Keratinocyte (primary cell): Measurements from ENCODE around the gene ATXN2L.

Source experiments
- CTCF ChIP-seq, 3 experiments: IDR thresholded peaks in 1 of 3; conservative IDR thresholded peaks in 1 of 3; optimal IDR thresholded peaks in 1 of 3; 2 replicates in 2 of 3; 3 replicates in 1 of 3; pipeline versions ENCODE3 to v1.5.1; 2011; ENCODE audit warnings: low read length in 3 of 3, mild to moderate bottlenecking in 3 of 3, moderate library complexity in 2 of 3, control low read depth in 1 of 3, inconsistent platforms in 1 of 3; ENCODE audit not compliant: insufficient read depth in 2 of 3; ENCODE audit errors: extremely low read depth in 1 of 3
- EZH2 ChIP-seq: IDR thresholded peaks from one replicate; pipeline ENCODE4 v1.6.1; 2012; ENCODE audit warnings: inconsistent platforms, mild to moderate bottlenecking, low read length, moderate library complexity

DNA sequence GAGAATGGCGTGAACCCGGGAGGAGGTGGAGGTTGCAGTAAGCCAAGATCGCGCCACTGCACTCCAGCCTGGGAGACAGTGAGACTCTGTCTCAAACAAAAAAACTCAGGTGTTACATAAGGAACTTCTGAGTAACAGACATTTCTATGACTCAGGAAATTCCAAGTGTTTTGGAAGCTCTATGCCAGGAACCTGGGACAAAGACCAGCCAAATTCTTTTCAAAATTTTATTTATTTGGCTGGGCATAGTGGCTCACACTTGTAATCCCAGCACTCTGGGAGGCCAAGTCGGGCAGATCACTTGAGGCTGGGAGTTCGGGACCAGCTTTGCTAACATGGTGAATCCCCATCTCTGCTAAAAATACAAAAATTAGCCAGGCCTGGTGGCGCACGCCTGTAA, 35.6 kb downstream of the ATXN2L start:
- TF ChIP-seq CTCF (optimal IDR thresholded peaks at IDR 0.05 in 1 of 3, IDR thresholded peaks at IDR 0.05 in 1 of 3, conservative IDR thresholded peaks at IDR 0.05 in 1 of 3; ENCODE audit: extremely low read depth in 1 of 3, insufficient read depth in 2 of 3, low read length in 3 of 3) (no peak), EZH2 (no peak)
